ENCODE data around the gene PLAAT2.

Gene PLAAT2

DNA sequence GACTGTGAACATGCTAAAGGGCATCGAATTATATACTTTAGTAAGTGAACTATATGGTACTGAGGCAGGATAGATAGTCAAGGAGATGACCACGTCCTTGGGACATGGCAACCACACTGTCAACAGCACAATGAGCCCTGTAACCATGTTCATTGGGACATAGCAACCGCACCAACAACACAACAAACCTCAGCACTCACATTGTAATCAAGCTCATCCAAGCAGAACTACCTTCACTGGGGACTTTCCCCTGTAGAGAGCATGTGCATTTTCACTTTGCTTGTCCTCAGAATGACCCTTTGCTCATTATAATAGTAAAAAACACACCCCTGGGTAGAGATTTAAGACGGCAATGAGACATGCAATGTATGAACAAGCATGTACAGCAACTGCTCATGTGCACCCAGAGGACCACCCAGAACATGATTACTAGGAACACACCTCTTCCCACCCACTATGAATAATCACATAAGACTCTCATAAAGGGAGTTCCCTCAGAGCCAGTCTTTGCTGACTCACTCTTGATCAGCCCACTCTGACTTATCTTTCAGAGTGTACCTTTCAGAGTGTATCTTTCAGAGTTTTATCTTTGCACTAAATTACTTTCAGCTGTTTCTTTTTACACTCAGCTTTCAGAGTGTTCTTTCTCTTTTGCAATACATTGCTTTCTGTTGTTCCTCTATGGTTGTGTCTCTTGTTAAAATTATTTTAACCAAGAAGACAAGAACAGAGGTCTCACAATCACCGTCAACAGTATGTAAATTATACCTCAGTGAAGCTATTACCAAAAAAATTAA lies 4.1 kb upstream of the PLAAT2 start:
- Histone ChIP-seq H3K79me2 (ENCODE audit: insufficient read depth, low read depth) (no peaks in the 10 kb centered on the region), H3K4me2 (peak overlapping the region; percentile 56), H3K27ac (peak overlapping the region; percentile 90), H3K4me3 (IDR thresholded peaks at IDR 0.05; ENCODE audit: insufficient read depth, low read depth, low read length) (no peak overlapping the region), H4K20me1 (ENCODE audit: insufficient read depth) (no peaks in the 10 kb centered on the region), H3K36me3 (ENCODE audit: insufficient read depth) (no peaks in the 10 kb centered on the region), H3K9ac (peak overlapping the region; percentile 74), H3K4me1 (ENCODE audit: low read depth, poor library complexity, severe bottlenecking) (peaks cover 58% of the 10 kb centered on the region), H2AFZ (ENCODE audit: low read depth) (peak overlapping the region; percentile 31), H3K27me3 (ENCODE audit: insufficient read depth, low read depth) (no peaks in the 10 kb centered on the region)
- TF ChIP-seq, protein P1, sequence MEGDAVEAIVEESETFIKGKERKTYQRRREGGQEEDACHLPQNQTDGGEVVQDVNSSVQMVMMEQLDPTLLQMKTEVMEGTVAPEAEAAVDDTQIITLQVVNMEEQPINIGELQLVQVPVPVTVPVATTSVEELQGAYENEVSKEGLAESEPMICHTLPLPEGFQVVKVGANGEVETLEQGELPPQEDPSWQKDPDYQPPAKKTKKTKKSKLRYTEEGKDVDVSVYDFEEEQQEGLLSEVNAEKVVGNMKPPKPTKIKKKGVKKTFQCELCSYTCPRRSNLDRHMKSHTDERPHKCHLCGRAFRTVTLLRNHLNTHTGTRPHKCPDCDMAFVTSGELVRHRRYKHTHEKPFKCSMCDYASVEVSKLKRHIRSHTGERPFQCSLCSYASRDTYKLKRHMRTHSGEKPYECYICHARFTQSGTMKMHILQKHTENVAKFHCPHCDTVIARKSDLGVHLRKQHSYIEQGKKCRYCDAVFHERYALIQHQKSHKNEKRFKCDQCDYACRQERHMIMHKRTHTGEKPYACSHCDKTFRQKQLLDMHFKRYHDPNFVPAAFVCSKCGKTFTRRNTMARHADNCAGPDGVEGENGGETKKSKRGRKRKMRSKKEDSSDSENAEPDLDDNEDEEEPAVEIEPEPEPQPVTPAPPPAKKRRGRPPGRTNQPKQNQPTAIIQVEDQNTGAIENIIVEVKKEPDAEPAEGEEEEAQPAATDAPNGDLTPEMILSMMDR (conservative IDR thresholded peaks at IDR 0.05; ENCODE audit: low read depth, low read length), result no peak

DNA sequence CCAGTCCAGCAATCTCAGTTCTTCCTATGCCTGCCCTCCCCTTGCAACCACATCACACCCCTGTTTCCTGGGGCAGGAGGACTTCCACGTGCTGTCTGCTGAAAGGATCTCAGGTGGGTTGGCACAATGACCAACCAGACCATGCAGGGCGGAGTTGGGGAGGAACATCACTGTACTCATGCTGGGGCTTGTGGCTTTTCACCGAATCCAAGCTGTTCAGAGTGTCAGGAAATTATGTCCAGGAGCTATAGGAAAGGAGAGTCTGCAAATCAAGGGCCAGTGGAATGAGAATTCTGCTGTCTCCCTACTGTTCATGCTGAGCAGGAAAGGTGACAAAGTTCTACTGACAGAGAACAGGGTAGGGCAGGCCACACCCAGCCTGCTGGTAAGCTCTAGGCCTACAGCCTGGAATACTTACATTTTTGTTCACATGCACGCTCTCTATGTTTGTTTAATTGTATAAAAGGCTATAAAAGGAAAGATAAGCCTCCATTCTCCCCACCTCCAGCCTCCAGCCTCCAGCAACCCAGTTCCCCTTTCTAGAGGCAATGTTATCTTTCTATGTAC lies 1.7 kb upstream of the PLAAT2 start:
- H3K4me3 ChIP-seq (IDR thresholded peaks at IDR 0.05; ENCODE audit: insufficient read depth, low read depth, low read length), result no peak overlapping the region
- TF ChIP-seq, protein P1 (conservative IDR thresholded peaks at IDR 0.05; ENCODE audit: low read depth, low read length), result no peak
- H3K4me2 ChIP-seq, result peak overlapping the region; percentile 99
- peak overlapping the region; percentile 88 for H3K27ac ChIP-seq
- H3K79me2 ChIP-seq (ENCODE audit: insufficient read depth, low read depth), result no peaks in the 10 kb centered on the region
- H4K20me1 ChIP-seq (ENCODE audit: insufficient read depth), result no peaks in the 10 kb centered on the region
- peaks cover 75% of the 10 kb centered on the region for H3K4me1 ChIP-seq (ENCODE audit: low read depth, poor library complexity, severe bottlenecking)
- peak overlapping the region; percentile 46; the same call in 1 of the 2 replicates for H2AFZ ChIP-seq (ENCODE audit: low read depth)
- H3K9ac ChIP-seq, result peak overlapping the region; percentile 52
- H3K27me3 ChIP-seq (ENCODE audit: insufficient read depth, low read depth), result no peaks in the 10 kb centered on the region
- H3K36me3 ChIP-seq (ENCODE audit: insufficient read depth), result no peaks in the 10 kb centered on the region

DNA sequence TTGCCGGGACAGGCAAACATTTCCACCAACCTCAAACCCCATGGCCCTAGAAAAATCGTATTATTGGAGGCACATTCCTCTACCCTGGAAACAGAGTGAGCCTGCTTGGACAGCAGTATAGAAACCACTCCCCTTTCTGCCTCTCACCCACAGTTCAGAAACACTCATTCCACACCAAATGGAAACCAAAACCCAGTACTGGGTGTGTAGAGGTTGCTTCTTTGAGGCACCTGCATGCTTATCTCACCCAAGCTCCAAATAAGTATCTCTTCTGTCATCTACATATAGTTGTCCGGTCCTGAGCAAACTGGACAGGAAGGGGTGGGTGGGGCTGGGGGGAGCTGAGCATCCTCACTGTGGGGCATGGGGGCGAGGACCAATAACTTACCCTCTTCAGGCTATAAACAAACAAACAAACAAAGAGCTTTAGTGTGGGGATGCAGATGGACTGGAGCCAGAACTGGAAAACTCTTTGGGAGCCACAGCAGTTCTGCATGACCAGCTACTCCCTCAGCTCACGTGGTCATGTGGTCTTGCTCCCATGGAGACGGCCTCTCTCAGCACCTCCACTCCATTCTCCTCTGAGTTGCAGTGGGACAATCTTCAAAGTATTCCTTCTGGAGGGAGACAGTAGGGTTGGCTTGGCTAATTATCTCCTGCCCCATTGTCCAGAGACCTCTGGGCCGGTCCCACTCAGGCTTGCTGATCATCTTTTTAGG lies 1.0 kb upstream of the PLAAT2 start:
- Histone ChIP-seq H3K79me2 (ENCODE audit: insufficient read depth, low read depth) (no peaks in the 10 kb centered on the region), H3K36me3 (ENCODE audit: insufficient read depth) (no peaks in the 10 kb centered on the region), H4K20me1 (ENCODE audit: insufficient read depth) (no peaks in the 10 kb centered on the region), H3K4me2 (peak overlapping the region; percentile 99), H3K9ac (peak overlapping the region; percentile 52), H3K4me1 (ENCODE audit: low read depth, poor library complexity, severe bottlenecking) (peaks cover 75% of the 10 kb centered on the region), H3K27ac (peak overlapping the region; percentile 88), H2AFZ (ENCODE audit: low read depth) (peak overlapping the region; percentile 46; the same call in 1 of the 2 replicates), H3K27me3 (ENCODE audit: insufficient read depth, low read depth) (no peaks in the 10 kb centered on the region), H3K4me3 (IDR thresholded peaks at IDR 0.05; ENCODE audit: insufficient read depth, low read depth, low read length) (no peak overlapping the region)
- TF ChIP-seq, protein P1 (conservative IDR thresholded peaks at IDR 0.05; ENCODE audit: low read depth, low read length), result no peak

DNA sequence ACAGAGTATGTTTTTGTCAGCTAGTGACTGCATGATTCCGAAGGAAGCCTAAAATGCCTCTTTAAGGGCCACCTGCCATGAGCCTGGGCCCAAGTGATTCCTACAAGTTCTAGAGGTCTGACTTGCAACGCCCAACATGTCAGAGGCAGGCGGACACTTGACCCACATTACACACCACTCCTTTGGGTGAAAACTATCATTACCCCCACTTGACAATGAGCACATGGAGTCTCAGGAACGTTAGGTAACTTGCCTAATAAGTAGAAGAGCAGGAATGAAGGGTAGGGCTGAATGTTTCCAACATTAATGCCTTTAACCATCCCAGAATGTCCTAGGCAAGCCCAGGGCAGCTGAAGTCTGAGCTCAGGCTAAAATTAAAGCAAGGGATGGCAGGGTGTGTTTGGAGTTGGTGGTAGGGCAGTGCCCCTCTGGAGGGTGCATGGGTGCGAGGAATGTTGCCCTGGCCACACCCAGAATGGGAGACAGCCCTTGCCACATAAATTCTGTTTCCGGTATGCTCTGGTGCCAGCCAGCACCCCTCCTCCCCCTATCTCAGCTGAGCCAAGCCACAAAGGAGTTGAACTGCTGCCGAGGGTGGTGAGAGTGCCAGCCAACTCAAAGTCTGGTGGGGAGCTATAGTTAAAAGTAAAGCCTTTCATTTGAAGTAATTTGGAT lies 2.5 kb downstream of the PLAAT2 start:
- H3K4me2 ChIP-seq, result no peak overlapping the region
- no peaks in the 10 kb centered on the region for H3K36me3 ChIP-seq (ENCODE audit: insufficient read depth)
- H3K4me3 ChIP-seq (IDR thresholded peaks at IDR 0.05; ENCODE audit: insufficient read depth, low read depth, low read length), result no peak overlapping the region
- H3K27me3 ChIP-seq (ENCODE audit: insufficient read depth, low read depth), result no peaks in the 10 kb centered on the region
- no peak overlapping the region for H2AFZ ChIP-seq (ENCODE audit: low read depth)
- H3K4me1 ChIP-seq (ENCODE audit: low read depth, poor library complexity, severe bottlenecking), result peaks cover 48% of the 10 kb centered on the region
- H4K20me1 ChIP-seq (ENCODE audit: insufficient read depth), result no peaks in the 10 kb centered on the region
- TF ChIP-seq, protein P1 (conservative IDR thresholded peaks at IDR 0.05; ENCODE audit: low read depth, low read length), result no peak
- H3K79me2 ChIP-seq (ENCODE audit: insufficient read depth, low read depth), result no peaks in the 10 kb centered on the region
- H3K27ac ChIP-seq, result no peak overlapping the region
- no peak overlapping the region for H3K9ac ChIP-seq

Data from KMS-11 (cell line).